ENCODE data around the gene SDK2.

DNA sequence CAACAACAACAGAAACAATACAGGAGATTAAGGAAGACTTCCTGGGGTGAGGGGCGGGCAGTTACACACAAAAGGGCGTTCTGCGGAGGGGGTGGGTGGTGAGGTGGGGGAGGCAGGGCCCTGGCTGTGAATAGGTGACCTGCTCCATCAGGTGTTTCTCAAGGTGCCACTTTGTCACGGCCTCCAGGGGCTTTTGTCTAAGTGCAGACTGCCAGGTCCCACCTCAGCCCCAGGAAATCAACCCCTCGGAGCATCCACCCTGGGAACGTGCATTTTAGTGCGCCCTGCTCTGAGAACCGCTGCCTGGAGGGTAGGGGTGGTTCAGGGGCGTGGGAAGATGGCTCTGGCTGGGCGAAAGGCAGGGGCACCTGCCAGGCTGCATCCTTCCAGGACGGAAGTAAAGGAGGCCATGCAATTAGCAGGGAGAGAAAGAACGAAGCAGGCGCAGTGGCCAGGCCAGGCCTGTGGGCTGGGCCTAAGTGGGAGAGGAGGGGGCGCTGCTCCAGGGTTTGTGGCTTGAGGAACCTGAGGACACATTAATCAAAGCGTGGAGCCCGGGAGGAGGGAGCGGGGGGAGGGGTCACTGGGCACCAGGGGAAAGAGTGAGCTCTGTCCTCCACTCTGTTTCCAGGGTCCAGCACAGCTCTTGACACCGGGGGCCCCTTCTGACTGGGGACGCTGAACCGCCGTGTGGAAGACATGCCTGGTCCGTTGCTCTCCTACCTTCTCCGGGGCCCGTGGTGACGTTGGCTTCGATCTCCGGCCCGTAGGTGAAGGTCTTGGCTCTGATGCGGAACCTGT lies 283.1 kb downstream of the SDK2 start:
- TF ChIP-seq POLR2AphosphoS5 (IDR thresholded peaks at IDR 0.05; ENCODE audit: low read depth, low read length) (no peak), POLR2A (IDR thresholded peaks at IDR 0.05; ENCODE audit: low read depth, low read length) (no peak), POU2F2 (IDR thresholded peaks at IDR 0.05; ENCODE audit: low read depth, low read length) (no peak), TAF1 (IDR thresholded peaks at IDR 0.05; ENCODE audit: low read depth, low read length) (no peak)
